PC-9 (cell line): ENCODE results near the gene COL6A1. TPM values are rescaled to one million over a fixed set of nuclear protein-coding genes. Genes with fewer than 3 reads are reported as not detected.

Experiments used
- BruUV-seq: library from RNA; stranded (reverse); fragments of 400-500 nt; replicated peaks from 2 replicates; lab custom pipeline; 2021; lab: Mats Ljungman, UMichigan
- CTCF ChIA-PET: fragments of 300-600 bp; sonication (Branson Sonifier 250); formaldehyde crosslinking; loops from one replicate; lab custom pipeline; 2022; ENCODE audit warnings: antibody characterized with exemption; lab: Charles Lee
- POLR2A ChIA-PET: fragments of 300-600 bp; sonication (Branson Sonifier 250); formaldehyde crosslinking; loops from one replicate; lab custom pipeline; 2022; ENCODE audit warnings: antibody characterized with exemption; ENCODE audit not compliant: unreplicated experiment; lab: Charles Lee
- DNase-seq, 2 experiments: peaks; one replicate each; pipeline versions ENCODE4 v3.0.0 to v3.0.0-alpha.2; 2015 to 2022; ENCODE audit warnings: mixed read lengths in 1 of 2
- H2AFZ ChIP-seq: fragments of 200-600 bp; sonication (generic); 2 replicates; pipeline ENCODE4 v1.8.1; 2017; ENCODE audit warnings: antibody characterized with exemption
- H3F3A ChIP-seq: fragments of 200-600 bp; sonication (generic); 2 replicates; pipeline ENCODE4 v1.8.1; 2017; ENCODE audit warnings: antibody characterized with exemption, mild to moderate bottlenecking, low read depth; ENCODE audit not compliant: insufficient read depth
- H3K27ac ChIP-seq: fragments of 200-600 bp; sonication (generic); 2 replicates; pipeline ENCODE4 v1.6.1; 2016; ENCODE audit warnings: mixed run types
- H3K27me3 ChIP-seq: fragments of 200-600 bp; sonication (generic); 2 replicates; pipeline ENCODE4 v1.6.1; 2016; ENCODE audit warnings: low read depth, mixed run types; ENCODE audit not compliant: insufficient read depth
- H3K36me3 ChIP-seq: fragments of 200-600 bp; sonication (generic); 2 replicates; pipeline ENCODE4 v1.6.1; 2016; ENCODE audit warnings: low read depth, mixed run types
- H3K4me1 ChIP-seq: fragments of 200-600 bp; sonication (generic); replicated peaks from 2 replicates; pipeline ENCODE4 v1.6.1; 2016; ENCODE audit warnings: mixed run types; ENCODE audit not compliant: insufficient read depth
- H3K4me2 ChIP-seq: fragments of 200-600 bp; sonication (generic); 2 replicates; pipeline ENCODE4 v1.6.1; 2017; ENCODE audit warnings: mixed run types
- H3K4me3 ChIP-seq: fragments of 200-600 bp; sonication (generic); 2 replicates; pipeline ENCODE4 v1.6.1; 2016; ENCODE audit warnings: mixed run types
- H3K79me2 ChIP-seq: fragments of 200-600 bp; sonication (generic); 2 replicates; pipeline ENCODE4 v1.6.1; 2017; ENCODE audit warnings: low read depth, mixed run types
- H3K9me2 ChIP-seq: fragments of 200-600 bp; sonication (generic); 2 replicates; pipeline ENCODE4 v1.8.1; 2017; ENCODE audit warnings: mild to moderate bottlenecking; ENCODE audit not compliant: insufficient read depth
- H3K9me3 ChIP-seq: fragments of 200-600 bp; sonication (generic); 2 replicates; pipeline ENCODE4 v1.8.1; 2016; ENCODE audit warnings: low read depth; ENCODE audit not compliant: insufficient read depth
- H4K20me1 ChIP-seq: fragments of 200-600 bp; sonication (generic); 2 replicates; pipeline ENCODE4 v1.8.1; 2017; ENCODE audit not compliant: insufficient read depth
- EZH2 ChIP-seq: fragments of 200-600 bp; sonication (generic); IDR thresholded peaks from 2 replicates; pipeline ENCODE4 v1.8.0; 2017; ENCODE audit warnings: antibody characterized with exemption, low read depth
- intact Hi-C: fragments of 100-400 bp; cut with micrococcal nuclease; formaldehyde crosslinking; loops from one replicate; pipeline ENCODE4 v1.10.0; 2022; ENCODE audit not compliant: unreplicated experiment
- total RNA-seq: library from RNA; stranded (reverse); gene quantifications from 2 replicates; pipeline ENCODE4 v1.2.3, GENCODE V29; 2021
- TF ChIP-seq, protein P1 (sequence below): fragments of 200-600 bp; sonication (generic); conservative IDR thresholded peaks from 2 replicates; pipeline ENCODE4 v1.6.1; 2017; ENCODE audit warnings: mixed run types, antibody characterized with exemption, mild to moderate bottlenecking, moderate library complexity

The COL6A1 gene
- total RNA-seq, 1 experiment from 2014 or later, result 43.1 TPM

DNA sequence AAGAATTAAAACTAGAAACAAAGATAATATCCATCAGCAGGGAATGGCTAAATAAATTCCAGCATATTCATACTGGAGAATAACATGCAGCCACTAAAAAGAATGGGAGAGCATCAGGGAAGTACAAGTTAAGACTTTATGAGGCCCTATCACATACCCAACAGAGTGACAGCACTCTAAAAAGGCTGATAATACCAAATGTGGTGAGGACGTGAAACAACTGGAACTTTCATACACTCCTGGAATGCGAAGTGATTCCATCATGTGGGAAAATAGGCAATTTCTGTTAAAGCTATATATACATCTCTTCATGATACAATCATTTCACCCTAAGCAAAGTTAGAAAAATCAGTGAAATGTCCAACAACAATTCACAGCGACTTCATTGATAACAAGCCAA, 42.6 kb downstream of the COL6A1 start:
- Histone ChIP-seq H3K27me3 (no peaks in the 10 kb centered on the region), H3K4me3 (no peak overlapping the region), H3K4me1 (peaks cover 14% of the 10 kb centered on the region), H3F3A (peaks cover 14% of the 10 kb centered on the region), H3K9me2 (no peaks in the 10 kb centered on the region), H3K79me2 (no peaks in the 10 kb centered on the region), H4K20me1 (no peaks in the 10 kb centered on the region), H3K27ac (no peak overlapping the region), H2AFZ (no peak overlapping the region), H3K9me3 (no peaks in the 10 kb centered on the region), H3K4me2 (no peak overlapping the region), H3K36me3 (no peaks in the 10 kb centered on the region)
- TF ChIP-seq, protein P1, sequence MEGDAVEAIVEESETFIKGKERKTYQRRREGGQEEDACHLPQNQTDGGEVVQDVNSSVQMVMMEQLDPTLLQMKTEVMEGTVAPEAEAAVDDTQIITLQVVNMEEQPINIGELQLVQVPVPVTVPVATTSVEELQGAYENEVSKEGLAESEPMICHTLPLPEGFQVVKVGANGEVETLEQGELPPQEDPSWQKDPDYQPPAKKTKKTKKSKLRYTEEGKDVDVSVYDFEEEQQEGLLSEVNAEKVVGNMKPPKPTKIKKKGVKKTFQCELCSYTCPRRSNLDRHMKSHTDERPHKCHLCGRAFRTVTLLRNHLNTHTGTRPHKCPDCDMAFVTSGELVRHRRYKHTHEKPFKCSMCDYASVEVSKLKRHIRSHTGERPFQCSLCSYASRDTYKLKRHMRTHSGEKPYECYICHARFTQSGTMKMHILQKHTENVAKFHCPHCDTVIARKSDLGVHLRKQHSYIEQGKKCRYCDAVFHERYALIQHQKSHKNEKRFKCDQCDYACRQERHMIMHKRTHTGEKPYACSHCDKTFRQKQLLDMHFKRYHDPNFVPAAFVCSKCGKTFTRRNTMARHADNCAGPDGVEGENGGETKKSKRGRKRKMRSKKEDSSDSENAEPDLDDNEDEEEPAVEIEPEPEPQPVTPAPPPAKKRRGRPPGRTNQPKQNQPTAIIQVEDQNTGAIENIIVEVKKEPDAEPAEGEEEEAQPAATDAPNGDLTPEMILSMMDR, result no peak
- no peak for TF ChIP-seq EZH2
- no peak for DNase-seq
- BruUV-seq, result no TSS peak
- CTCF ChIA-PET, result no interaction called here
- POLR2A ChIA-PET, result no interaction called here
- intact Hi-C loops, result no loop called here

DNA sequence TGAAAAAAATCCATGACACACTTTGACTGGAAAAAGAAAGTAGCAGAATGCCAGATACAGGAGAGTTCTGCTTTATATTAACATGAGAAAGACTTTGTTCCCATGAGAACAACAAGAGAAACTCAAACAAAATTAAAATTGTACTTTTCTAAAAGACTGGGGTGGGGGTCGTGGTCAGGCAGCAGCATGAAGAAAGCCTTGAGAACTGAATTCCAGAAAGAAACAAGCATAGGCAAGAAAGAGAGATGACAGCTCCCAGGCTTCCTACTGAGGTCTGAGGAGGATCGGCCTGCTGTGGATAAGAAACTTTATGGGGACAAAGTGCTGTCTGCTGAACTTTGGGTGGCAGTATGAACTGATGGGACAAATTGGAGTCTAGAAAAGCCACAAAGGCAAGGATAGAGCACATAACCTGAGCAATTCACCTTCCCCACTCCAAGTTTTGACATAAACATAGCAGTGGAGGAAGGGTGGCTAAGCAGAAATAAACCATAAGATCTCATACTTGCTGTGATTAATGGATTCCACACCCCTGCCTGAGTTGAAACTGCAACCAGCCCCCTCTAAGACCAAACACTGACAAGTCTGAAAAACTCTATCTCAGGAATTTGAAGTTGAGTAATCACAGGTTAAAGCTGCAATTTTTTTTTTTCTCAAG, 43.7 kb downstream of the COL6A1 start:
- Histone ChIP-seq H3K4me2 (peak overlapping the region; percentile 35), H3K36me3 (no peaks in the 10 kb centered on the region), H3K4me3 (no peak overlapping the region), H3F3A (peaks cover 14% of the 10 kb centered on the region), H3K79me2 (no peaks in the 10 kb centered on the region), H3K9me2 (no peaks in the 10 kb centered on the region), H3K9me3 (peaks cover 8% of the 10 kb centered on the region; the same call in 1 of the 2 replicates), H2AFZ (no peak overlapping the region), H3K27me3 (no peaks in the 10 kb centered on the region), H4K20me1 (no peaks in the 10 kb centered on the region), H3K4me1 (peaks cover 14% of the 10 kb centered on the region), H3K27ac (peak overlapping the region; percentile 60)
- peak in 1 of 2 experiments; percentile 67 for DNase-seq
- intact Hi-C loops, result no loop called here
- ChIA-PET CTCF (no interaction called here), POLR2A (interaction anchor here (0.7 kb wide), 1 partner anchor 24 kb away, joined by 4 read pairs; no protein-coding TSS in a partner anchor)
- no peak for TF ChIP-seq EZH2
- TF ChIP-seq, protein P1, result no peak
- no TSS peak for BruUV-seq

DNA sequence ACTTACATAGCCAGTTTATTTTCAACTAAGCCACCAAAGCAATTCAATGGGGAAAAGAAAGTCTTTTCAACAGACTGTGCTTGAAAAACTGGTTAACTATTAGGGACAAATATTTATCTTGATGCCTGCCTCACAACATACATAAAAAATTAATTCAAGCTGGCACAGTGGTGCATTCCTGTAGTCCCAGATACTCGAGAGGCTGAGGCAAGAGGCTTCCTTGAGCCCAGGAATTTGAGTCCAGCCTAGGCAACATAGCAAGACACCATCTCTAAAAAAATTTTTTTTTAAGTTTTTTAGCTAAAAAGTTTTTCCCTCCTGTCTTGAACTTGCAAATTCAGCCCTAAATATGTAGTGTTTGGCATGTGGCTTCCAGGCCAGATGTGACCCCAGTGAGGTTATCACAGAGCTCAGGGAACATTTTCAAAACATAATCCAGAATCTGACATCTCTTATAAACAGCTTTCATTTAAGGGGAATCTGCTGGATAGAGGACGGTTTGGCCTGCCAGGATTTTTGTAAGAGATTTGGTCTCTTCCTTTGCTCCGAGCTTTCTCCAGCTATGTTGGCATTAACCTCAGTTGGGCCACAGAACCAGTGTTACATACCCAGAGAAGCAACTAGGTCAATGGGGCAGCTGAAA, 46.4 kb downstream of the COL6A1 start:
- no peak for TF ChIP-seq EZH2
- TF ChIP-seq, protein P1, result no peak
- ChIA-PET CTCF (no interaction called here), POLR2A (no interaction called here)
- Histone ChIP-seq H3K9me3 (peaks cover 8% of the 10 kb centered on the region; the same call in 1 of the 2 replicates), H2AFZ (no peak overlapping the region), H3K9me2 (no peaks in the 10 kb centered on the region), H3K27me3 (no peaks in the 10 kb centered on the region), H3F3A (peaks cover 14% of the 10 kb centered on the region), H3K4me2 (no peak overlapping the region), H3K4me1 (peaks cover 14% of the 10 kb centered on the region), H4K20me1 (no peaks in the 10 kb centered on the region), H3K27ac (no peak overlapping the region), H3K4me3 (no peak overlapping the region), H3K36me3 (no peaks in the 10 kb centered on the region), H3K79me2 (no peaks in the 10 kb centered on the region)
- intact Hi-C loops, result no loop called here
- no TSS peak for BruUV-seq
- DNase-seq, result no peak
